Loucy (cell line): ENCODE data around the gene PDYN.

Experiments
- EZH2phosphoT487 ChIP-seq: fragments of 200-600 bp; IDR thresholded peaks from 2 replicates; pipeline ENCODE4 v1.6.1; 2018; ENCODE audit warnings: antibody characterized with exemption, mild to moderate bottlenecking, moderate library complexity, borderline replicate concordance
- TF ChIP-seq, protein P1 (sequence below): fragments of 200-600 bp; sonication (generic); conservative IDR thresholded peaks from 2 replicates; pipeline ENCODE4 v1.5.1; 2014; ENCODE audit warnings: mild to moderate bottlenecking, antibody characterized with exemption, low read length

DNA sequence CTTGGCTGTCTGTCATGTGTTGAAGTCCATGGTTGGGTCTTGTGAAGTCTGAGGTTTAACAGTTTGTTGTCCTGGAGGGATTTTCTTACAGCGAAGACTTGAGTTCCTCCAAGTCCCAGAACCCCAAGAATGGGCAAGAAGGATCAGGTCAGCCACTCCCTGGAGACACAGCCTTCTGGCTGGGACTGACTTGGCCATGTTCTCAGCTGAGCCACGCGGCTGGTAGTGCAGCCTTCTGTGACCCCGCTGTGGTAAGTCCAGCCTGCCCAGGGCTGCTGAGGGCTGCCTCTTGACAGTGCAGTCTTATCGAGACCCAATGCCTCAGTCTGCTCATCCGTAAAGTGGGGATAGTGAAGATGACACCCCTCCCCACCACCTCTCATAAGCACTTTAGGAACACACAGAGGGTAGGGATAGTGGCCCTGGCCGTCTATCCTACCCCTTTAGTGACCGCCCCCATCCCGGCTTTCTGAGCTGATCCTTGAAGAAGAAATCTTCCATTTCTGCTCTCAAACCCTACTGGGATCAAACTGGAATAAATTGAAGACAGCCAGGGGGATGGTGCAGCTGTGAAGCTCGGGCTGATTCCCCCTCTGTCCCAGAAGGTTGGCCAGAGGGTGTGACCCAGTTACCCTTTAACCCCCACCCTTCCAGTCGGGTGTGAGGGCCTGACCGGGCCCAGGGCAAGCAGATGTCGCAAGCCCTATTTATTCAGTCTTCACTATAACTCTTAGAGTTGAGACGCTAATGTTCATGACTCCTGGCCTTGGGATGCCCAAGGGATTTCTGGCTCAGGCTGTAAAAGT is 55.2 kb downstream of the PDYN start:
- TF ChIP-seq, protein P1, sequence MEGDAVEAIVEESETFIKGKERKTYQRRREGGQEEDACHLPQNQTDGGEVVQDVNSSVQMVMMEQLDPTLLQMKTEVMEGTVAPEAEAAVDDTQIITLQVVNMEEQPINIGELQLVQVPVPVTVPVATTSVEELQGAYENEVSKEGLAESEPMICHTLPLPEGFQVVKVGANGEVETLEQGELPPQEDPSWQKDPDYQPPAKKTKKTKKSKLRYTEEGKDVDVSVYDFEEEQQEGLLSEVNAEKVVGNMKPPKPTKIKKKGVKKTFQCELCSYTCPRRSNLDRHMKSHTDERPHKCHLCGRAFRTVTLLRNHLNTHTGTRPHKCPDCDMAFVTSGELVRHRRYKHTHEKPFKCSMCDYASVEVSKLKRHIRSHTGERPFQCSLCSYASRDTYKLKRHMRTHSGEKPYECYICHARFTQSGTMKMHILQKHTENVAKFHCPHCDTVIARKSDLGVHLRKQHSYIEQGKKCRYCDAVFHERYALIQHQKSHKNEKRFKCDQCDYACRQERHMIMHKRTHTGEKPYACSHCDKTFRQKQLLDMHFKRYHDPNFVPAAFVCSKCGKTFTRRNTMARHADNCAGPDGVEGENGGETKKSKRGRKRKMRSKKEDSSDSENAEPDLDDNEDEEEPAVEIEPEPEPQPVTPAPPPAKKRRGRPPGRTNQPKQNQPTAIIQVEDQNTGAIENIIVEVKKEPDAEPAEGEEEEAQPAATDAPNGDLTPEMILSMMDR = no peak
- no peak for TF ChIP-seq EZH2phosphoT487
